Lung (tissue), 12 donors: ENCODE results near the gene CORT. TPM values are rescaled to one million over a fixed set of nuclear protein-coding genes. Genes with fewer than 3 reads are reported as not detected.
A peak's percentile ranks its signal among the peaks of the same experiment; 100 is the strongest.
"Not testable (repeated sequence)": the region's sequence is repeated elsewhere in the genome, so short reads cannot be mapped to it uniquely, and the experiment has no call there.

Experiments used
- ATAC-seq: fragments of 200-7000 bp; cut with Tn5 transposase; one replicate; pipeline ENCODE4 v1.9.1; 2020; ENCODE audit warnings: moderate number of reproducible peaks; ENCODE audit not compliant: insufficient read depth, low FRiP score
- DNase-seq, 3 donors: peaks; one replicate each; pipeline ENCODE4 v3.0.0-alpha.2; 2013 to 2017
- H3K27ac ChIP-seq, 2 donors: one replicate each; pipeline ENCODE4 v1.5.1; 2013; ENCODE audit warnings: mild to moderate bottlenecking in 2 of 2, moderate library complexity in 2 of 2, control low read depth in 1 of 2, inconsistent platforms in 1 of 2, low read depth in 1 of 2, low read length in 1 of 2
- H3K27me3 ChIP-seq, 3 donors: one replicate each; pipeline ENCODE4 v1.5.1; 2013; ENCODE audit warnings: low read length in 2 of 3; ENCODE audit not compliant: control insufficient read depth in 3 of 3, insufficient read depth in 3 of 3
- H3K36me3 ChIP-seq, 4 donors: one replicate each; pipeline ENCODE4 v1.5.1; 2013; ENCODE audit warnings: low read length in 4 of 4, mild to moderate bottlenecking in 1 of 4, moderate library complexity in 1 of 4; ENCODE audit not compliant: control insufficient read depth in 4 of 4, insufficient read depth in 4 of 4
- H3K4me1 ChIP-seq, 5 donors: one replicate each; pipeline ENCODE4 v1.5.1; 2013; ENCODE audit warnings: low read length in 5 of 5, mild to moderate bottlenecking in 2 of 5, moderate library complexity in 1 of 5; ENCODE audit not compliant: control insufficient read depth in 5 of 5, insufficient read depth in 5 of 5
- H3K4me3 ChIP-seq: one replicate; pipeline ENCODE4 v1.5.1; 2013; ENCODE audit warnings: mild to moderate bottlenecking, control low read depth, moderate library complexity
- H3K9ac ChIP-seq, 2 donors: one replicate each; pipeline ENCODE4 v1.5.1; 2013; ENCODE audit warnings: low read length in 2 of 2, control low read depth in 1 of 2; ENCODE audit not compliant: insufficient read depth in 1 of 2
- H3K9me3 ChIP-seq, 4 donors: one replicate each; pipeline ENCODE4 v1.5.1; 2013; ENCODE audit warnings: low read length in 3 of 4, mild to moderate bottlenecking in 1 of 4, moderate library complexity in 1 of 4; ENCODE audit not compliant: control insufficient read depth in 4 of 4, insufficient read depth in 3 of 4
- WGBS, 2 donors: extraction: QIAGEN DNeasy Blood & Tissue Kit; methylation state at CpG; one replicate each; pipeline ENCODE4 v1.1.7; 2013; 5-methylcytosine and 5-hydroxymethylcytosine counted together
- polyA plus RNA-seq, 2 donors: library from polyadenylated mRNA; stranded (reverse); fragments of 200-250 nt; gene quantifications; one replicate each; pipeline ENCODE4 v1.2.1, GENCODE V29; 2013
- total RNA-seq, 2 donors: library from RNA; depleted of rRNA in 1 of 2; stranded (reverse); fragments of >200 nt in 1 of 2; gene quantifications; one replicate each; pipeline ENCODE4 v1.2.1, GENCODE V29; 2014 to 2021
- TF ChIP-seq, protein P1 (sequence below): IDR thresholded peaks from 2 replicates; pipeline ENCODE4 v1.5.1; 2012; ENCODE audit warnings: mild to moderate bottlenecking; ENCODE audit errors: control extremely low read depth, extremely low read depth
- donor health status: control.
- donor health status: control.
- donor health status: Bipolar disorder and iron deficiency.
- donor health status: healthy.
- donor health status: DM: yes; HTN: yes; CAD: no.

Gene CORT
- total and polyA plus RNA-seq, 4 donors: 0.10 to 0.40 (median 0.20) TPM; not detected in 1

- Histone ChIP-seq H3K27me3 (no peaks in the 10 kb centered on the region), H3K4me3 (no peak overlapping the region), H3K36me3 (no peaks in the 10 kb centered on the region), H3K9me3 (peaks cover 0 to 3% (median 0%) of the 10 kb centered on the region in 4 donors), H3K4me1 (peaks cover 0 to 18% (median 0%) of the 10 kb centered on the region in 5 donors), H3K9ac (no peak overlapping the region), H3K27ac (no peak overlapping the region)
- DNase-seq (peak in 2 of 3 donors; percentile 34 to 61), ATAC-seq (no peak)
- WGBS, 2 donors: 9 to 10% methylated on average over 10 of the region's 10 CpGs
- TF ChIP-seq, protein P1, sequence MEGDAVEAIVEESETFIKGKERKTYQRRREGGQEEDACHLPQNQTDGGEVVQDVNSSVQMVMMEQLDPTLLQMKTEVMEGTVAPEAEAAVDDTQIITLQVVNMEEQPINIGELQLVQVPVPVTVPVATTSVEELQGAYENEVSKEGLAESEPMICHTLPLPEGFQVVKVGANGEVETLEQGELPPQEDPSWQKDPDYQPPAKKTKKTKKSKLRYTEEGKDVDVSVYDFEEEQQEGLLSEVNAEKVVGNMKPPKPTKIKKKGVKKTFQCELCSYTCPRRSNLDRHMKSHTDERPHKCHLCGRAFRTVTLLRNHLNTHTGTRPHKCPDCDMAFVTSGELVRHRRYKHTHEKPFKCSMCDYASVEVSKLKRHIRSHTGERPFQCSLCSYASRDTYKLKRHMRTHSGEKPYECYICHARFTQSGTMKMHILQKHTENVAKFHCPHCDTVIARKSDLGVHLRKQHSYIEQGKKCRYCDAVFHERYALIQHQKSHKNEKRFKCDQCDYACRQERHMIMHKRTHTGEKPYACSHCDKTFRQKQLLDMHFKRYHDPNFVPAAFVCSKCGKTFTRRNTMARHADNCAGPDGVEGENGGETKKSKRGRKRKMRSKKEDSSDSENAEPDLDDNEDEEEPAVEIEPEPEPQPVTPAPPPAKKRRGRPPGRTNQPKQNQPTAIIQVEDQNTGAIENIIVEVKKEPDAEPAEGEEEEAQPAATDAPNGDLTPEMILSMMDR: no peak
Measured at GRCh38 chr1:10451287-10451686, 1.5 kb downstream of the CORT start.

- H3K4me3 ChIP-seq: no peak overlapping the region
- TF ChIP-seq, protein P1: no peak
- DNase-seq: no peak
- no peaks in the 10 kb centered on the region for H3K27me3 ChIP-seq
- H3K9ac ChIP-seq: no peak overlapping the region
- no peaks in the 10 kb centered on the region for H3K9me3 ChIP-seq
- peaks cover 0 to 7% (median 0%) of the 10 kb centered on the region in 5 donors for H3K4me1 ChIP-seq
- ATAC-seq: no peak
- no peak overlapping the region for H3K27ac ChIP-seq
- H3K36me3 ChIP-seq: peaks cover 0 to 3% (median under 1%) of the 10 kb centered on the region in 4 donors
- 87 to 90% methylated on average over 5 of the region's 5 CpGs for WGBS, 2 donors
Measured at GRCh38 chr1:10456048-10456447, 6.2 kb downstream of the CORT start.

DNA sequence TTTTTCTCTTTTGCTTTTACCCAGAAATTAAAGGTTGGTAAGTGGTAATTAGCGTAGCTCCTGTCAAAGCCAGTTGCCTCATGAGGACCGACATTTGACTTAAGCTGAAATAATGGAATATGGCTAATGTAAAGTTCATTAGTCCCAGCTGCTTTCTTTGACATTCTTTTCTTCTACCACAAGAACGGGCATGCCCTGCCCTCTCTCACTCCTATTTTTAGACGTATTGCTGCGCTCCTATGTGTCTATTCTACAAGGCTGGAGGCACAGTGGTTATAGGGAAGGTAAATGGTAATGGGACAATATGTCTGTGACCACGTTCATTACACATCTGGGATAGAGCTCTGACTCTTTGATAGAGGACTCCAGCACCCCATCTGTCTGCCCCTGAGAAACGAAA, 6.8 kb downstream of the CORT start:
- no peak overlapping the region for H3K4me3 ChIP-seq
- H3K36me3 ChIP-seq: peaks cover 0 to 9% (median 4%) of the 10 kb centered on the region in 4 donors
- DNase-seq (no peak), ATAC-seq (no peak)
- TF ChIP-seq, protein P1: no peak
- H3K27ac ChIP-seq: no peak overlapping the region
- peaks cover 0 to 3% (median 0%) of the 10 kb centered on the region in 5 donors for H3K4me1 ChIP-seq
- H3K27me3 ChIP-seq: no peaks in the 10 kb centered on the region
- H3K9ac ChIP-seq: no peak overlapping the region
- 83% methylated on average over 7 of the region's 7 CpGs for WGBS, 2 donors
- no peaks in the 10 kb centered on the region for H3K9me3 ChIP-seq

DNA sequence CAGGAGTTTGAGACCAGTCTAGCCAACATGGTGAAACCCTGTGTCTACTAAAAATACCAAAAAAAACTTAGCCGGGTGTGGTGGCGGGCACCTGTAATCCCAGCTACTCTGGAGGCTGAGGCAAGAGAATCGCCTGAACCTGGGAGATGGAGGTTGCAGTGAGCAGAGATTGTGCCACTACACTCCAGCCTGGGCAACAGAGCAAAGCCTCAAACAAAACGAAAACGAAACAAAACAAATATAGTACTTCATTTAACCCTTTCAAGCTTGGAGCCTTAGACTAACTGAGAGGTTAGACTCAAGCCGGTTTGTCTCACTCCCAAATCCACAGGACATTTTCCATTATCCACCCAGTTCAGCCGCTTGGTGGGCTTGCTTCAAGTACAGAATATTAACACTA, 7.6 kb downstream of the CORT start:
- DNase-seq, H3K4me1 ChIP-seq, ATAC-seq, H3K9me3 ChIP-seq, H3K4me3 ChIP-seq, H3K27me3 ChIP-seq, H3K9ac ChIP-seq: not testable (repeated sequence)
- H3K36me3 ChIP-seq: peaks cover 0 to 11% (median 4%) of the 10 kb centered on the region in 4 donors
- WGBS, 2 donors: 55 to 72% methylated on average over 7 of the region's 7 CpGs
- H3K27ac ChIP-seq: peak overlapping the region in 1 of 2 donors; percentile 1
